Glutamatergic neuron (in vitro differentiated cells): ENCODE data around the gene PIK3IP1. TPM values are rescaled to one million over a fixed set of nuclear protein-coding genes. Genes with fewer than 3 reads are reported as not detected.

Source experiments
- DNase-seq: peaks from one replicate; pipeline ENCODE4 v3.0.0; 2022
- H3K27ac Mint-ChIP-seq: one replicate; pipeline ENCODE4 v1.8.0; 2020; ENCODE audit warnings: mild to moderate bottlenecking, mixed read lengths, inconsistent platforms; ENCODE audit not compliant: unreplicated experiment
- H3K27me3 Mint-ChIP-seq: one replicate; pipeline ENCODE4 v1.8.0; 2020; ENCODE audit warnings: mild to moderate bottlenecking, moderate library complexity, mixed read lengths, inconsistent platforms; ENCODE audit not compliant: unreplicated experiment
- H3K36me3 Mint-ChIP-seq: one replicate; pipeline ENCODE4 v1.8.0; 2020; ENCODE audit warnings: mild to moderate bottlenecking, mixed read lengths, inconsistent platforms; ENCODE audit not compliant: unreplicated experiment
- H3K4me1 Mint-ChIP-seq: one replicate; pipeline ENCODE4 v1.8.0; 2020; ENCODE audit warnings: mild to moderate bottlenecking, low read depth, mixed read lengths, inconsistent platforms; ENCODE audit not compliant: unreplicated experiment
- H3K4me3 Mint-ChIP-seq: one replicate; pipeline ENCODE4 v1.8.0; 2020; ENCODE audit warnings: mild to moderate bottlenecking, mixed read lengths, inconsistent platforms; ENCODE audit not compliant: unreplicated experiment
- H3K9me3 Mint-ChIP-seq: one replicate; pipeline ENCODE4 v1.8.0; 2020; ENCODE audit warnings: mild to moderate bottlenecking, moderate library complexity, mixed read lengths, inconsistent platforms; ENCODE audit not compliant: unreplicated experiment
- CTCF ChIP-seq: fragments of 200-600 bp; sonication (generic); IDR thresholded peaks from one replicate; pipeline ENCODE4 v1.5.0; 2021; ENCODE audit not compliant: partially characterized antibody, unreplicated experiment
- total RNA-seq: library from RNA; stranded (reverse); fragmentation: NEBNext Ultra II Directional; extraction: Animal tissue kit (Norgen Biotek cat#: 25700); gene quantifications from one replicate; pipeline ENCODE4 v1.2.1, GENCODE V29; 2021; ENCODE audit not compliant: unreplicated experiment

Gene PIK3IP1
- total RNA-seq, 1 donor from 2014 or later, result 38.8 TPM

- peaks cover 13% of the 10 kb centered on the region for H3K9me3 Mint-ChIP-seq
- DNase-seq, result no peak
- TF ChIP-seq CTCF, result no peak
- no peaks in the 10 kb centered on the region for H3K36me3 Mint-ChIP-seq
- peaks cover 25% of the 10 kb centered on the region for H3K4me1 Mint-ChIP-seq
- peak overlapping the region; percentile 82 for H3K4me3 Mint-ChIP-seq
- peak overlapping the region; percentile 33 for H3K27ac Mint-ChIP-seq
- H3K27me3 Mint-ChIP-seq, result no peaks in the 10 kb centered on the region
Measured at GRCh38 chr22:31289344-31289743, 2.9 kb downstream of the PIK3IP1 start.

DNA sequence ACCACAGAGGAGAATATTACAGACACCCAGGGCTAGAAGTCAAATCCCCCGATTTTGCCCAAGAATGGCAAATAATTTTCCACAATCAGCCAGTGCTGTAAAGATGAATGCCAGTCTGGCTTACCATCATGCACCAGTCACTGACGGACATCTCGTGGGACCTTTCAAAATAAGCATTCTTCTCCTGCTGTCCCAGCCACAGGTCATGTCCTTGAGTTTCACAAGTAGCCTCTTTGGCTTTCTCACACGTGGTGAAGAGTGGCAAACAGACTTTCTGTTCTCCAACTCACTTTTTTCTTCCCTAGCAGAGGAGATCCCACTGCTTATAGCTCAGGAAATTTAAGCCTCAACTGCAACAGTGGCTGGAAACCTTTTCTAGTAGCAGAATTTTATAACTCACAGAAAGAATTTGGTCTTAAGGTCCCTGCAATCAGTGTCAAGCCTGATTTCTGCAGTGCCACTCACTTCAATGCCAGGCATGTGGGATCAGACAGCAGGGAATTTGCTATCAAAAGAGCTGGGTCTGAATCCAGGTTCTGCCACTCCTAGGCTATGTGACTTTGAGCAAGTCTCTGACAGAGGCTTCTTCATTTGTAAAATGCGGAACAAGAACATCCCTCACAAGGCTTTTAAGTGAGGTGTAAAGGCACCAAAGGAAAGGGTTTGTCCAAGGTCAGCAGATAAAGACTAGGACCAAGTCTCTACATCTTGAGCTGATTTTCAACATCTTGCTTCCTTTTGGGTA, 3.6 kb downstream of the PIK3IP1 start:
- peaks cover 25% of the 10 kb centered on the region for H3K4me1 Mint-ChIP-seq
- H3K36me3 Mint-ChIP-seq, result no peaks in the 10 kb centered on the region
- peak overlapping the region; percentile 15 for H3K4me3 Mint-ChIP-seq
- no peak for DNase-seq
- no peaks in the 10 kb centered on the region for H3K27me3 Mint-ChIP-seq
- TF ChIP-seq CTCF, result no peak
- H3K27ac Mint-ChIP-seq, result peak overlapping the region; percentile 33
- peaks cover 13% of the 10 kb centered on the region for H3K9me3 Mint-ChIP-seq

DNA sequence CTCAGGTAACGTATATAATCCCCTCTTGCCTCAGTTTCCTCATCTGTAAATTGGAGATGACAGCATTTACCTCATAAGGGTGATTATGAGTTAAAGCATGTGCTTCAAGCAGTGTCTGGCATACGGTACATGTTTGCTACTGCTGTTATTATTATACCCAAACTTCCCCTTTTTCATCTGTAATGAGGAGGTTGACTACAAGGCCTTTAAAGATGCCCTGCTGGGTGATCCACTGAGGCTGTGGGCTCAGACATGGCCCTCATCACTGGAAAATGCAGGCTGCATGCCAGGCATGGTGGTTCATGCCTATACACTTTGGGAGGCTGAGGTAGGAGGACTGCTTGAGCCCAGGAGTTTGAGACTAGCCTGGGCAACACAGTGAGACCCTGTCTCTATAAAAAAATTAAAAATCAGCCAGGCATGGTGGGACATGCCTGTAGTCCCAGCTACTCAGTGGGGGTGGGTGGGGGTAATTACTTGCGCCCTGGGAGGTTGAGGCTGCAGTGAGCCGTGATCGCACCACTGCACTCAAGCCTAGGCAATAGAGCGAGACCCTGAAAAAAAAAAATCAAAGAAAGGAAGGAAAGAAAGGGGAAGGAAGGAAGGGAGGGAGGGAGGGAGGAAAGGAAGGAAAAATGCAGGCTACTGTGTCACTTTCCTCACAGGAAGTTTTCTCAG, 4.3 kb downstream of the PIK3IP1 start:
- no peak for DNase-seq
- Mint-ChIP-seq H3K4me3 (no peak overlapping the region), H3K27ac (no peak overlapping the region), H3K27me3 (no peaks in the 10 kb centered on the region), H3K36me3 (no peaks in the 10 kb centered on the region), H3K9me3 (peaks cover 13% of the 10 kb centered on the region), H3K4me1 (peaks cover 32% of the 10 kb centered on the region)
- no peak for TF ChIP-seq CTCF

DNA sequence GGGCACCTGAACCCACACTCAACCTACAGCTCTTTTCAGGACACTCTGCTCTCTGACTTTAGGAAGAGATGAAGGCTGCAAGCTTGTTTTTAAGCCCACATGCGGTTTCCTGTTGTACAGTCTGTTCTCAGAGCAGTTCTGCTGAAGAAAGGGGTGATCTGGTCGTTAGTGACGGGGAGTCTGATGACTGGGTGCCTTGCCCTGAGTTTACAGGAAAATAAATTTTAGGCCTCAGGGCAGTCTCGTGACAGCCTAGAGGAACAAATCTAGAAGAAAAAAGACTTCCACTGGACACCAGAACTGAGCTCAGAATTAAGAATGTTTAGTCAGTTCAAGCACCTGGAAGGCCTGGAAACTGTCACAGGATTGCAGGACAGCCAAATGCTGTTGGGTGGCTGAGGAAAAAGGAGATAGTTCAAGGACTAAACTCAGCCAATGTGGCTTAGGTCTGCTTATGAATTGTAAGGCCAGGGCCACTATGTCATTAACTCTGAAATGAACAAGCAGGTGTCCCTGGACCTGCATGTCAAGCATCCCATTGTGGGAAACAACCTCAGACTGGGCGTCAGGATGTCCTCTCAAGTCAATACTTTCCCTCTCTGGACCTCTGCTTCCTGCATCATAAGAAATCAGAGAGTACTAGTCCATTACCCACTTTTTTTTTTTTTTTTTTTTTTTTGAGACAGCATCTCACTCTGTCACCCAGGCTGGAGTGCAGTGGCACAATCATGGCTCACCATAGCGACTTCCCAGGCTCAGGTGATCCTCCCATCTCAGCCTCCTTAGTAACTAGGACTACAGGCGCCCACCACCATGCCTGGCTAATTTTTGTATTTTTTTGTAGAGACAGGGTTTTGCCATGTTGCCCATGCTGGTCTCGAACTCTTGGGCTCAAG, 5.7 kb downstream of the PIK3IP1 start:
- Mint-ChIP-seq H3K4me3 (peak overlapping the region; percentile 43), H3K9me3 (peaks cover 6% of the 10 kb centered on the region), H3K4me1 (peaks cover 30% of the 10 kb centered on the region), H3K27me3 (no peaks in the 10 kb centered on the region), H3K27ac (peak overlapping the region; percentile 72), H3K36me3 (no peaks in the 10 kb centered on the region)
- DNase-seq, result no peak
- TF ChIP-seq CTCF, result no peak
